CD14-positive monocyte (primary cell): ENCODE data around the gene OR2V1. TPM values are rescaled to one million over a fixed set of nuclear protein-coding genes. Genes with fewer than 3 reads are reported as not detected.
"Not testable (repeated sequence)": the region's sequence is repeated elsewhere in the genome, so short reads cannot be mapped to it uniquely, and the experiment has no call there.

Source experiments
- DNase-seq, 3 donors: peaks; one replicate each; pipeline ENCODE4 v3.0.0-alpha.2; 2011 to 2022
- H2AFZ ChIP-seq: 2 replicates; pipeline ENCODE4 v1.6.0; 2012; ENCODE audit warnings: mild to moderate bottlenecking, low read depth, low read length, inconsistent platforms; ENCODE audit not compliant: insufficient read depth, poor library complexity, severe bottlenecking
- H3K27ac ChIP-seq, 2 donors: 1 replicate in 1 of 2; 2 replicates in 1 of 2; pipeline ENCODE4 v1.5.1; 2012 to 2013; ENCODE audit warnings: low read length in 2 of 2, control low read depth in 1 of 2, inconsistent platforms in 1 of 2, low read depth in 1 of 2, mild to moderate bottlenecking in 1 of 2
- H3K27me3 ChIP-seq, 2 donors: one replicate each; pipeline versions ENCODE4 v1.6.0 to v1.6.1; 2011 to 2013; ENCODE audit warnings: low read length in 2 of 2; ENCODE audit not compliant: control insufficient read depth in 2 of 2, insufficient read depth in 2 of 2
- H3K36me3 ChIP-seq, 2 donors: replicated peaks in 1 of 2; 1 replicate in 1 of 2; 2 replicates in 1 of 2; pipeline versions ENCODE4 v1.5.1 to v1.6.1; 2012 to 2013; ENCODE audit warnings: low read length in 2 of 2, control low read depth in 1 of 2, inconsistent platforms in 1 of 2, mild to moderate bottlenecking in 1 of 2; ENCODE audit not compliant: insufficient read depth in 2 of 2, control insufficient read depth in 1 of 2
- H3K4me1 ChIP-seq, 2 donors: 1 replicate in 1 of 2; 2 replicates in 1 of 2; pipeline versions ENCODE4 v1.5.1 to v1.6.1; 2012 to 2013; ENCODE audit warnings: low read length in 2 of 2, control low read depth in 1 of 2, inconsistent platforms in 1 of 2, mild to moderate bottlenecking in 1 of 2, moderate library complexity in 1 of 2; ENCODE audit not compliant: insufficient read depth in 2 of 2, control insufficient read depth in 1 of 2
- H3K4me2 ChIP-seq: replicated peaks from 2 replicates; pipeline ENCODE3; 2012; ENCODE audit warnings: low read length, moderate library complexity, mild to moderate bottlenecking; ENCODE audit not compliant: poor library complexity, severe bottlenecking; ENCODE audit errors: extremely low read depth
- H3K4me3 ChIP-seq, 3 experiments: fragments of 200-600 bp in 1 of 3; sonication (generic) in 1 of 3; replicated peaks in 1 of 3; 1 replicate in 2 of 3; 2 replicates in 1 of 3; pipeline ENCODE4 v1.5.1; 2011 to 2013; ENCODE audit warnings: low read length in 3 of 3, mild to moderate bottlenecking in 3 of 3, control low read depth in 2 of 3, low read depth in 2 of 3, inconsistent platforms in 1 of 3, moderate library complexity in 1 of 3
- H3K79me2 ChIP-seq: 2 replicates; pipeline ENCODE4 v1.6.0; 2012; ENCODE audit warnings: mild to moderate bottlenecking, control low read depth, inconsistent platforms, low read length, moderate library complexity; ENCODE audit not compliant: insufficient read depth
- H3K9ac ChIP-seq: 2 replicates; pipeline ENCODE4 v1.6.0; 2017; ENCODE audit warnings: low read length, mild to moderate bottlenecking; ENCODE audit not compliant: insufficient read depth, poor library complexity, severe bottlenecking
- H3K9me3 ChIP-seq, 2 donors: replicated peaks in 1 of 2; 1 replicate in 1 of 2; 2 replicates in 1 of 2; pipeline versions ENCODE4 v1.5.1 to v1.6.1; 2012 to 2013; ENCODE audit warnings: low read length in 2 of 2, control low read depth in 1 of 2; ENCODE audit not compliant: control insufficient read depth in 1 of 2, insufficient read depth in 1 of 2
- H4K20me1 ChIP-seq: 2 replicates; pipeline ENCODE4 v1.6.0; 2012; ENCODE audit warnings: mild to moderate bottlenecking, low read length, control low read depth, moderate library complexity; ENCODE audit not compliant: insufficient read depth
- H3K27ac Mint-ChIP-seq, 7 donors: one replicate each; pipeline ENCODE4 v1.8.0; 2020; ENCODE audit warnings: mild to moderate bottlenecking in 7 of 7, mixed read lengths in 7 of 7, moderate library complexity in 6 of 7, inconsistent platforms in 2 of 7
- H3K27me3 Mint-ChIP-seq, 3 donors: one replicate each; pipeline ENCODE4 v1.8.0; 2021 to 2022; ENCODE audit warnings: low read depth in 3 of 3, mild to moderate bottlenecking in 3 of 3, mixed read lengths in 3 of 3, moderate library complexity in 3 of 3, inconsistent platforms in 1 of 3
- H3K36me3 Mint-ChIP-seq, 2 donors: one replicate each; pipeline ENCODE4 v1.8.0; 2020; ENCODE audit warnings: mixed read lengths in 2 of 2, inconsistent platforms in 1 of 2, mild to moderate bottlenecking in 1 of 2
- H3K4me1 Mint-ChIP-seq: one replicate; pipeline ENCODE4 v1.8.0; 2020; ENCODE audit warnings: mild to moderate bottlenecking, mixed read lengths
- H3K4me3 Mint-ChIP-seq, 2 donors: one replicate each; pipeline ENCODE4 v1.8.0; 2020; ENCODE audit warnings: mild to moderate bottlenecking in 2 of 2, mixed read lengths in 2 of 2, moderate library complexity in 1 of 2
- H3K9me3 Mint-ChIP-seq, 7 donors: one replicate each; pipeline ENCODE4 v1.8.0; 2020 to 2022; ENCODE audit warnings: mixed read lengths in 7 of 7, mild to moderate bottlenecking in 6 of 7, moderate library complexity in 6 of 7, inconsistent platforms in 2 of 7
- CTCF ChIP-seq: fragments of 200-600 bp; IDR thresholded peaks from one replicate; pipeline ENCODE4 v1.8.0; 2022; ENCODE audit warnings: antibody characterized with exemption, mild to moderate bottlenecking
- WGBS: methylation state at CpG from one replicate; pipeline ENCODE4 v1.1.5; 2013; ENCODE audit warnings: missing lambda C conversion rate; ENCODE audit not compliant: insufficient coverage; 5-methylcytosine and 5-hydroxymethylcytosine counted together
- intact Hi-C, 2 donors: fragments of 100-400 bp; cut with micrococcal nuclease; formaldehyde crosslinking; loops; one replicate each; pipeline versions ENCODE4 v1.15.0 to v1.15.1; 2023
- polyA plus RNA-seq, 3 donors: library from polyadenylated mRNA; depleted of rRNA in 1 of 3; unstranded in 2 of 3; stranded (reverse) in 1 of 3; fragments of 300-500 nt in 2 of 3; fragments of >200 nt in 1 of 3; fragmentation: Illumina TruSeq in 2 of 3; gene quantifications; 1 replicate in 2 of 3; 2 replicates in 1 of 3; pipeline ENCODE4 v1.2.3, GENCODE V29; 2012 to 2021

OR2V1 gene
- polyA plus RNA-seq, 3 donors: not detected

DNA sequence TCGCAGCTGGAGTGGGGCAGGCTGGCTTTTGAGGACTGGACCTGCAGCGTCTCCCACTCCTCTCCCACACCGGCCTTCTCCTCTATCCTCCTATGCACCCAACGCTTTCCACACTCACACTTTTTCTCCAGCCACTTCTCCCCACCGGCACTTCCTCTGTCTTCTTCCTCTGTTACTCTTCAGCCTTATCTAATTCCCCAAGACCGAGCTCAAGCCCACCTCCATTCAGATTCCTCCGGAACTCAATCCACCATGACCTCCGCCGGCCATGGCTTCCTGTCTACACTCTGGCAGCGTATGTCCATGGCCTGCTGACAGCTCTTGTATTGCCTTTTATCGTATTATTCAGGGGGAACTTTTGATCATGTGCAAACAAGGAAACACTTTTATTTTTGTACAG, 545 bp upstream of the OR2V1 start:
- Histone ChIP-seq H3K4me3 (no peak overlapping the region), H3K9me3 (peaks cover 0 to 2% of the 10 kb centered on the region in 2 donors), H3K27me3 (peaks cover 0 to 5% of the 10 kb centered on the region in 2 donors), H4K20me1 (no peaks in the 10 kb centered on the region), H3K36me3 (no peaks in the 10 kb centered on the region), H3K27ac (no peak overlapping the region), H3K9ac (no peak overlapping the region), H3K4me2 (no peak overlapping the region), H3K79me2 (no peaks in the 10 kb centered on the region), H2AFZ (no peak overlapping the region), H3K4me1 (peaks cover 0 to 4% of the 10 kb centered on the region in 2 donors)
- intact Hi-C loops: no loop called here
- no peaks in the 10 kb centered on the region for H3K36me3 Mint-ChIP-seq
- peaks cover 20 to 42% (median 33%) of the 10 kb centered on the region in 3 donors for H3K27me3 Mint-ChIP-seq
- peak overlapping the region in 1 of 2 donors; percentile 8 for H3K4me3 Mint-ChIP-seq
- peaks cover 7% of the 10 kb centered on the region for H3K4me1 Mint-ChIP-seq
- H3K27ac Mint-ChIP-seq: no peak overlapping the region
- H3K9me3 Mint-ChIP-seq: peaks cover 0 to 4% (median 3%) of the 10 kb centered on the region in 7 donors
- TF ChIP-seq CTCF: no peak
- 72% methylated on average over 10 of the region's 11 CpGs for WGBS
- no peak for DNase-seq

DNA sequence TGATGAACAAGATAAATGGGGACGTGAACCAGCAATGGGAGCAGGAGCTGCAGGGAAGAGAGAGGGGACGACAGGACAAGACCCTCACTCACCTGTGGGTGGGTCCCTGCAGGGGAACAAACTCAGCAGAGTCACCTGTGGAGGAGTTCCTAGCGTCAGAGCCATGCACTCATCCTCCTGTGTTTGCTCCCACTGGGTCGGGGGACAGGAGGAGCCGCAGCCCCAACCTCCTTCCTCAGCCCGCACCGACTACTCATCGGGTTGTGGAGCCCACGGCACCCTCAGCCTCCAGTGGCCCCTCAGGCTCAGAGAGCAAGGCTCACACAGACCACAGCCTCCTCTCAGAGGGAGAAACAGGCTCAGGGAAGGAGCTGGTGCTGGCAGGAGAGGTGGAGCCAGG, 888 bp downstream of the OR2V1 start:
- H2AFZ ChIP-seq, H3K4me1 Mint-ChIP-seq, H3K4me3 ChIP-seq, intact Hi-C loops, H3K27ac ChIP-seq, H3K9me3 Mint-ChIP-seq, H3K4me1 ChIP-seq, DNase-seq, H3K27ac Mint-ChIP-seq, H3K9me3 ChIP-seq, H3K36me3 ChIP-seq, H3K27me3 ChIP-seq, H4K20me1 ChIP-seq, H3K79me2 ChIP-seq, H3K4me2 ChIP-seq, H3K9ac ChIP-seq, H3K36me3 Mint-ChIP-seq: not testable (repeated sequence)
- H3K4me3 Mint-ChIP-seq: peak overlapping the region in 1 of 2 donors; percentile 10
- WGBS: 67% methylated on average over 3 of the region's 9 CpGs
- H3K27me3 Mint-ChIP-seq: peaks cover 23 to 40% (median 33%) of the 10 kb centered on the region in 3 donors
